Measurements from ENCODE around the gene PRKX. TPM values are rescaled to one million over a fixed set of nuclear protein-coding genes. Genes with fewer than 3 reads are reported as not detected.

PRKX gene
- total RNA-seq, 4 donors from 2014 or later = 1.2 to 4.7 (median 2.3) TPM

GRCh38 chrX:3584415-3584996 is 128.9 kb downstream of the PRKX start:
- no peak for DNase-seq
- in situ Hi-C loops (cut with MboI; ENCODE audit: low sequenced_read_pairs in 4 of 4) (no loop called here), intact Hi-C loops (cut with DNase I; ENCODE audit: low total_unique reads) (no loop called here)
- no peak for ATAC-seq
- Histone ChIP-seq H3K9me3 (no peaks in the 10 kb centered on the region), H3K27ac (no peak overlapping the region), H3K27me3 (no peaks in the 10 kb centered on the region), H3K4me1 (no peaks in the 10 kb centered on the region), H3K4me3 (no peak overlapping the region), H3K36me3 (no peaks in the 10 kb centered on the region)
- TF ChIP-seq POLR2A (IDR thresholded peaks at IDR 0.05) (no peak), CTCF (IDR thresholded peaks at IDR 0.05 in 4 of 5, conservative IDR thresholded peaks at IDR 0.05 in 1 of 5) (no peak)

- no peaks in the 10 kb centered on the region for H3K9me3 ChIP-seq
- in situ Hi-C loops (cut with MboI; ENCODE audit: low sequenced_read_pairs in 4 of 4) = no loop called here
- TF ChIP-seq POLR2A (IDR thresholded peaks at IDR 0.05) (no peak), CTCF (IDR thresholded peaks at IDR 0.05 in 4 of 5, conservative IDR thresholded peaks at IDR 0.05 in 1 of 5) (no peak)
- DNase-seq (no peak), ATAC-seq (no peak)
- H3K27ac ChIP-seq = no peak overlapping the region
- no peak overlapping the region for H3K4me3 ChIP-seq
- intact Hi-C loops (cut with DNase I; ENCODE audit: low total_unique reads) = no loop called here
- no peaks in the 10 kb centered on the region for H3K4me1 ChIP-seq
- H3K27me3 ChIP-seq = no peaks in the 10 kb centered on the region
- H3K36me3 ChIP-seq = no peaks in the 10 kb centered on the region
These were observed 131.0 kb downstream of the PRKX start for GRCh38 chrX:3582451-3582850.

- Histone ChIP-seq H3K4me3 (no peak overlapping the region), H3K4me1 (no peaks in the 10 kb centered on the region), H3K27ac (no peak overlapping the region), H3K9me3 (no peaks in the 10 kb centered on the region), H3K27me3 (no peaks in the 10 kb centered on the region), H3K36me3 (no peaks in the 10 kb centered on the region)
- in situ Hi-C loops (cut with MboI; ENCODE audit: low sequenced_read_pairs in 4 of 4) (no loop called here), intact Hi-C loops (cut with DNase I; ENCODE audit: low total_unique reads) (no loop called here)
- no peak for ATAC-seq
- no peak for DNase-seq
- TF ChIP-seq POLR2A (IDR thresholded peaks at IDR 0.05) (no peak), CTCF (IDR thresholded peaks at IDR 0.05 in 4 of 5, conservative IDR thresholded peaks at IDR 0.05 in 1 of 5) (no peak)
These were observed 131.8 kb downstream of the PRKX start for GRCh38 chrX:3581609-3582108.

GRCh38 chrX:3577551-3577950 is 135.9 kb downstream of the PRKX start:
- no peaks in the 10 kb centered on the region for H3K4me1 ChIP-seq
- in situ Hi-C loops (cut with MboI; ENCODE audit: low sequenced_read_pairs in 4 of 4) = no loop called here
- no peaks in the 10 kb centered on the region for H3K9me3 ChIP-seq
- no peaks in the 10 kb centered on the region for H3K27me3 ChIP-seq
- ATAC-seq = no peak
- H3K36me3 ChIP-seq = no peaks in the 10 kb centered on the region
- DNase-seq = no peak
- H3K27ac ChIP-seq = no peak overlapping the region
- intact Hi-C loops (cut with DNase I; ENCODE audit: low total_unique reads) = no loop called here
- no peak overlapping the region for H3K4me3 ChIP-seq
- TF ChIP-seq POLR2A (IDR thresholded peaks at IDR 0.05) = no peak
- TF ChIP-seq CTCF (IDR thresholded peaks at IDR 0.05 in 4 of 5, conservative IDR thresholded peaks at IDR 0.05 in 1 of 5) = no peak
